Measurements from ENCODE around the gene SPDYE16.
"Not testable (repeated sequence)": the region's sequence is repeated elsewhere in the genome, so short reads cannot be mapped to it uniquely, and the experiment has no call there.

GRCh38 chr7:76486618-76487017 lies 56.5 kb downstream of the SPDYE16 start:
- TF ChIP-seq CTCF, POLR2A, POLR2AphosphoS5 (IDR thresholded peaks at IDR 0.05): not testable (repeated sequence)

Measured in prostate gland (tissue), 2 donors.